GM21529 (cell line): ENCODE data around the gene TMEM208.

Experiments
- ATAC-seq: cut with Tn5 transposase; IDR thresholded peaks from one replicate; pipeline ENCODE4 v1.9.1; 2021; ENCODE audit not compliant: unreplicated experiment

The TMEM208 gene

DNA sequence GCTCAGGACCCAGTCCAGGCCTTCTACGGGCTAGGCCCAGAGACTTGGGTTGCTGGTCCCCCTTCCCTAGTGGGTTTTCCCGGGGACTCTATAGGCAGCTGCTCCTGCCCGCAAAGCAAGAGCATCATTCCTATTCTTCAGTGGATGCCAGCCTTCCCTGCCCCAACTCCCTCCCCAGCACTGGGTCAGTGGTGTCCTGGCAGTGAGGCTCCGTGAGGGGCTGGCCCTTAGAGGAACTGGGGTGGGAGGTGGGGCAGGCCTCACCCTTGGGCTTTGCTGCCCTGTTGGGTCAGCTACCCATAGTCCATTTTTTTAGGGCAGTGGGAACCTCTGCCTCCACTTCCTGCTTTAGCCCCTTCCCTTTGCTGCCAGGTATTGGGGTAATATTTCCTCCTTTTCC is 44.5 kb downstream of the TMEM208 start:
- no peak for ATAC-seq

DNA sequence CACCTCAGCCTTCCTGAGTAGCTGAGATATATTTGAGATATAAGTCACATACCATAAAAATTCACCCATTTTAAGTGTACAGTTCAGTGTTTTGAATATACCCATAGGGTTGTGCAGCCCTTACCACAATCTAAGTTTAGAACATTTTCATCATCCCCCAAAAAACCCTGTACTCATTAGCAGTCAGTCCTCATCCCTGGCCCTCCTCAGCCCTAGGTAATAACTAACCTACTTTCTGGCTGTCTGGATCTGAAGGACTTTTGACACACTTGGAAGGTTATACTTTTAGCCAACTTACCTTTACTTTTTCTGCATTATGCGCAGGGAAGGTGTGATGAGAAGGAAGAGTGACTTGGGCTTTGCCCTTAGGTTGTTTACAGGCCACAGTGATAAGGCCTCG is 48.4 kb downstream of the TMEM208 start:
- ATAC-seq, result no peak

DNA sequence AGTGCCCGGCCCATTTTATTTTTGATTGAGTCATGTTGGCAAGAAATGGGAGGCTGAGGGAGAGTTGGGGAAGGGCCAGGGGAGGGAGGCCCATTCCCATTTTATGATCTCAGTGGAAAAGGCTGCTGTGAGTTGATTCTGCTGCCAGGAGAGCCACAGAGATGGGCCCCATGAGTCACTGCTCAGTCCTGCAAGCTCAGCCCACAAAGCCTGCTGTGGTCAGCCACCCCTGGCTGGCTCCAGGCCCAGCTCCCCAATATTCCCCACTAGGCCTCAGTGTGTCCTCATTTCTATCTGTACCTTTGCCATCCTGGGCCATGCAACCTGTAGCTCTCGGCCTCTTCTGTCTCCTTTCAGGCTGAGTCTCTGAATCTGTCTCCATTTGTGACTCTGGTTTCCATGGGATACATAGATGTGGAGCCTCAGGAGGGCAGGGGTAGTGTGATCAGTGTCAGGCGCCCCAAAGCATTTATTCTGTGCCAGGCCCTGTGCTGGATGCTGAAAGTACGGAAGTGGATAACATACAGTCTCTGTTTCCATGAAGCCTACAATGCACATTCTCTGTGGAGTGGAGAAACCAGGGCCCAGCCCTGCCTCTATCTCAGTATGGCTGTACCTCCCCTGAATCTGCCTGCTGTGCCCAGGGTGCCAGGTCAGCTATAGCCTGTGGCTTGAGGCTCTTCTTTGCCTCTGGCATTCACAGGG is 50.5 kb downstream of the TMEM208 start:
- ATAC-seq, result no peak

DNA sequence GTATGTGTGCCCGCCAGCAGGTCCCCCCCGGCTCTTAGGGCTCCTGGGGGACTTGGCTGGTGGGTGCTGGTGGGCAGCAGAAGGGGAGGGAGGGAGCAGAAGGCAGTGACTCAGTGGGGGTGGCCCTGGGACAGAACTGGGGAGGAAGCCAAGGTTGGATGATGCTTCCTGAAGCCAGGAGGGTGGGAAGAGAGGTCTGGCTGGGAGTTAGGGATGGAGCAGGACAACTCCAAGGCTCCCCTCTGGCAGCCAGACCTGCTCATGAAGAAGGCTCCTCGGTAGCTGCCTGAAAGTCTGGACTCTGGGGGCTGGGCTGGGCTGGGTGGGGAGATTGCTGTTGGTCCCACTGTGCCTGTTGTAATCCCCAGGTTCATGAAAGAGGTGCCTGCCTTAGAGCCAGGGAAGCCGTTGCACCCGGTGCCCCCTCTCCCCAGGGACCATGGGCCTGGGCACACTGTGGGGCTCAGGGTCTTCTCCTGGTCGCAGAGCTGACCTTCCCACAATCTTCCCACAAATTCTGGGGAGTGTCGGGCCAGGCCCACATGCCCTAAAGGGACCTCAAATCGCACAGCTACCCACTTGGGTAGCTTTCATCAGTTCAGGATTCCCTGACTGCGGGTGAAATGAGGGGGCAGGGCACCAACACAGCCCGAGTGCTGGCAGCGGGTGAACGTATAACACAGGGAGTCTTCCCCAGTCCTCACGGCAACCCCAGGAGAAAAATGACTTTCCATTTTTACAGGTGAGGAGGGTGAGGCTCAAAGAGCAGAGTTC is 51.3 kb downstream of the TMEM208 start:
- ATAC-seq, result no peak
